Mesenchymal stem cell (in vitro differentiated cells and primary cell): ENCODE measurements around the gene STOX2.

Source experiments
- DNase-seq: peaks from one replicate; pipeline ENCODE4 v3.0.0-alpha.2; 2013
- H2AFZ ChIP-seq: one replicate; pipeline ENCODE4 v1.6.1; 2013; ENCODE audit warnings: low read depth, mild to moderate bottlenecking, control low read depth, inconsistent platforms, low read length, moderate library complexity
- H2AK5ac ChIP-seq: 2 replicates; pipeline ENCODE4 v1.6.1; 2013; ENCODE audit warnings: low read length, moderate library complexity, mild to moderate bottlenecking, inconsistent platforms; ENCODE audit not compliant: severe bottlenecking
- H2BK120ac ChIP-seq: one replicate; pipeline ENCODE4 v1.6.1; 2013; ENCODE audit warnings: low read depth, mild to moderate bottlenecking, inconsistent platforms, low read length, moderate library complexity
- H2BK12ac ChIP-seq, 2 experiments: one replicate each; pipeline ENCODE4 v1.6.1; 2013; ENCODE audit warnings: inconsistent platforms in 2 of 2, low read length in 2 of 2, mild to moderate bottlenecking in 2 of 2, moderate library complexity in 2 of 2, control low read depth in 1 of 2
- H2BK15ac ChIP-seq: one replicate; pipeline ENCODE4 v1.6.1; 2013; ENCODE audit warnings: mild to moderate bottlenecking, low read depth, inconsistent platforms; ENCODE audit not compliant: poor library complexity, severe bottlenecking
- H2BK5ac ChIP-seq: 2 replicates; pipeline ENCODE4 v1.6.1; 2013; ENCODE audit warnings: low read depth, mild to moderate bottlenecking, low read length, control low read depth, inconsistent platforms; ENCODE audit not compliant: poor library complexity, severe bottlenecking
- H3K14ac ChIP-seq, 2 experiments: one replicate each; pipeline ENCODE4 v1.6.1; 2013; ENCODE audit warnings: inconsistent platforms in 2 of 2, low read length in 2 of 2, control low read depth in 1 of 2, mild to moderate bottlenecking in 1 of 2, moderate library complexity in 1 of 2
- H3K18ac ChIP-seq, 2 experiments: one replicate each; pipeline ENCODE4 v1.6.1; 2013; ENCODE audit warnings: inconsistent platforms in 2 of 2, low read length in 2 of 2, control low read depth in 1 of 2, low read depth in 1 of 2, mild to moderate bottlenecking in 1 of 2
- H3K23ac ChIP-seq, 2 experiments: one replicate each; pipeline ENCODE4 v1.6.1; 2013; ENCODE audit warnings: inconsistent platforms in 2 of 2, low read length in 2 of 2, mild to moderate bottlenecking in 2 of 2, moderate library complexity in 2 of 2, control low read depth in 1 of 2
- H3K27ac ChIP-seq: 2 replicates; pipeline ENCODE4 v1.5.1; 2013; ENCODE audit warnings: mild to moderate bottlenecking, moderate library complexity, low read length, control low read depth, inconsistent platforms; ENCODE audit not compliant: poor library complexity, severe bottlenecking
- H3K27me3 ChIP-seq, 2 experiments: 2 replicates each; pipeline versions ENCODE4 v1.6.1 to v1.7.0; 2013; ENCODE audit warnings: low read length in 2 of 2, mild to moderate bottlenecking in 2 of 2, moderate library complexity in 2 of 2, control low read depth in 1 of 2, inconsistent platforms in 1 of 2; ENCODE audit not compliant: control insufficient read depth in 1 of 2, insufficient read depth in 1 of 2
- H3K36me3 ChIP-seq, 2 experiments: 2 replicates each; pipeline versions ENCODE4 v1.6.1 to v1.7.0; 2013; ENCODE audit warnings: low read length in 2 of 2, control low read depth in 1 of 2, inconsistent platforms in 1 of 2, low read depth in 1 of 2, mild to moderate bottlenecking in 1 of 2; ENCODE audit not compliant: insufficient read depth in 2 of 2, control insufficient read depth in 1 of 2
- H3K4ac ChIP-seq, 2 experiments: one replicate each; pipeline ENCODE4 v1.6.1; 2013; ENCODE audit warnings: inconsistent platforms in 2 of 2, low read length in 2 of 2, mild to moderate bottlenecking in 2 of 2, moderate library complexity in 2 of 2, control low read depth in 1 of 2, low read depth in 1 of 2
- H3K4me1 ChIP-seq: 2 replicates; pipeline ENCODE4 v1.6.1; 2013; ENCODE audit warnings: low read depth, low read length, control low read depth; ENCODE audit not compliant: control insufficient read depth, insufficient read depth
- H3K4me2 ChIP-seq: 2 replicates; pipeline ENCODE4 v1.6.1; 2013; ENCODE audit warnings: low read length, mild to moderate bottlenecking, inconsistent platforms; ENCODE audit not compliant: poor library complexity, severe bottlenecking
- H3K4me3 ChIP-seq, 2 experiments: 2 replicates each; pipeline versions ENCODE4 v1.5.1 to v1.7.0; 2013; ENCODE audit warnings: low read length in 2 of 2, mild to moderate bottlenecking in 2 of 2, control low read depth in 1 of 2, low read depth in 1 of 2; ENCODE audit not compliant: insufficient read depth in 1 of 2
- H3K79me1 ChIP-seq: replicated peaks from 2 replicates; pipeline ENCODE4 v1.6.1; 2013; ENCODE audit warnings: mild to moderate bottlenecking, control low read depth, low read length, inconsistent platforms; ENCODE audit not compliant: poor library complexity, severe bottlenecking
- H3K9ac ChIP-seq: 2 replicates; pipeline ENCODE4 v1.7.0; 2013; ENCODE audit warnings: mild to moderate bottlenecking, low read length, moderate library complexity
- H3K9me3 ChIP-seq: 2 replicates; pipeline ENCODE4 v1.7.0; 2013; ENCODE audit warnings: mild to moderate bottlenecking, low read length; ENCODE audit not compliant: control insufficient read depth
- H4K8ac ChIP-seq: one replicate; pipeline ENCODE4 v1.6.1; 2013; ENCODE audit warnings: inconsistent platforms, mild to moderate bottlenecking, low read length, moderate library complexity
- H4K91ac ChIP-seq: one replicate; pipeline ENCODE4 v1.6.1; 2013; ENCODE audit warnings: mild to moderate bottlenecking, low read length, inconsistent platforms
- WGBS: methylation state at CpG from one replicate; pipeline ENCODE4 v1.1.7; 2013; ENCODE audit warnings: mixed read lengths; 5-methylcytosine and 5-hydroxymethylcytosine counted together

STOX2 gene

DNA sequence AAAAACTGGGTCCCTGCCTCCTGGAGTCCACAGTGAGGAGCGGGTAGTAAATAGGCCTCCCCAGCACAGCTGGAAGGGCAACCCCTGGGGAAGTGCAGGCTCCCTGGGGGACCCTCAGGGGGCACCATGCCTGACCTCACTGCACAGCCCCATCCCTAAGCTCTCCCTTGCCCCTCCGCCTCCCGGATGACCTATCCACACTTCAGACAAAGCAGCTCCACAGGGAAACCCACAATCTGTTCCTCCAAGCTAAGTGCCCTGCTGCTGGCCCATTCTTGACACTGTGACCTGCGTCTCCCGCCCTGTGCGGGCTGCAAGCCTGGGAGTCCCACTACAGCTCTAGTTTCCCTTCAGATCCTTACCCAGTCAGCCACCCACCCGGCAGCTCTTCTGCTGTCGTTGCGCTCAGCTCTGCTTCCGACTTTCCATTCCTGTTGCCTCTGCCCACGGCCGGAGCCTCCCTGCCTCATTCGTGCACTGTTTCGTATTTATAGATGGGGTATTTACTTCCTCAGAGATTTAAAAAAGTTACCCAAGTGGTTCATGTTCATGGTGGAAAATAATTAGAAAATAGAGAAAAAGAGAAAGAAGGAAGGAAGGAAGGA, 47.0 kb upstream of the STOX2 start:
- no peak overlapping the region for H2BK12ac ChIP-seq
- H2AFZ ChIP-seq, result no peak overlapping the region
- no peaks in the 10 kb centered on the region for H3K9me3 ChIP-seq
- H3K23ac ChIP-seq, result no peak overlapping the region
- no peak overlapping the region for H2BK120ac ChIP-seq
- H3K18ac ChIP-seq, result no peak overlapping the region
- H3K4me2 ChIP-seq, result no peak overlapping the region
- no peak overlapping the region for H4K91ac ChIP-seq
- 76% methylated on average over 14 of the region's 14 CpGs for WGBS
- no peaks in the 10 kb centered on the region for H3K36me3 ChIP-seq
- H3K27ac ChIP-seq, result no peak overlapping the region
- no peak overlapping the region for H2BK5ac ChIP-seq
- H3K27me3 ChIP-seq, result peaks cover 3 to 14% of the 10 kb centered on the region in 2 experiments
- H3K4me3 ChIP-seq, result no peak overlapping the region
- no peak overlapping the region for H3K14ac ChIP-seq
- H3K9ac ChIP-seq, result no peak overlapping the region
- no peak for DNase-seq
- no peak overlapping the region for H4K8ac ChIP-seq
- H2AK5ac ChIP-seq, result no peak overlapping the region
- no peaks in the 10 kb centered on the region for H3K79me1 ChIP-seq
- H3K4me1 ChIP-seq, result peaks cover 4% of the 10 kb centered on the region
- no peak overlapping the region for H3K4ac ChIP-seq
- no peak overlapping the region for H2BK15ac ChIP-seq

DNA sequence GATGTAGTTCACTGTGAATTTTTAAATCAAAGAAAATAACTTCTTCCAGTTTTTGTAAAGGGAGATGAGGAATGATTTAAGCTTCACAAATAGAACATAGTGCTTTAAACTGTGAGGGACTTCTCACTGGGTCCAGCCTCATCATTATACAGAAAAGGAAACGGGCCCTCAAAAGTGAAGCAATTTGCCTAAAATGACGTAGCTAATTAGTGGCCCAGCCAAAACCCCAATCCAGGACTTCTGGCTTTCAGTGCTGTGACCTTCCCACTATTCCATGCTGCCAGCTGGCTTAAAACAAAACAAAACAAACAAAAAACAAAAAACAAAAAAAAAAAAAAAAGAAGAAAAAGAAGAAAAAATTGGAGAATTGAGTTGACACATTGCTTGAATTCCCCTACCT, 45.0 kb upstream of the STOX2 start:
- H3K14ac ChIP-seq, result no peak overlapping the region
- H3K4me3 ChIP-seq, result no peak overlapping the region
- H3K4me1 ChIP-seq, result peaks cover 4% of the 10 kb centered on the region
- H3K23ac ChIP-seq, result no peak overlapping the region
- H4K91ac ChIP-seq, result no peak overlapping the region
- no peak overlapping the region for H2BK12ac ChIP-seq
- no peak overlapping the region for H3K9ac ChIP-seq
- H3K27me3 ChIP-seq, result peaks cover 3 to 14% of the 10 kb centered on the region in 2 experiments
- no peak overlapping the region for H2AK5ac ChIP-seq
- H3K27ac ChIP-seq, result no peak overlapping the region
- no peak overlapping the region for H4K8ac ChIP-seq
- no peak overlapping the region for H2AFZ ChIP-seq
- DNase-seq, result no peak
- 50% methylated on average over 2 of the region's 2 CpGs for WGBS
- H3K79me1 ChIP-seq, result no peaks in the 10 kb centered on the region
- H2BK5ac ChIP-seq, result no peak overlapping the region
- no peaks in the 10 kb centered on the region for H3K9me3 ChIP-seq
- no peaks in the 10 kb centered on the region for H3K36me3 ChIP-seq
- H2BK120ac ChIP-seq, result no peak overlapping the region
- no peak overlapping the region for H2BK15ac ChIP-seq
- no peak overlapping the region for H3K18ac ChIP-seq
- H3K4me2 ChIP-seq, result no peak overlapping the region
- no peak overlapping the region for H3K4ac ChIP-seq

DNA sequence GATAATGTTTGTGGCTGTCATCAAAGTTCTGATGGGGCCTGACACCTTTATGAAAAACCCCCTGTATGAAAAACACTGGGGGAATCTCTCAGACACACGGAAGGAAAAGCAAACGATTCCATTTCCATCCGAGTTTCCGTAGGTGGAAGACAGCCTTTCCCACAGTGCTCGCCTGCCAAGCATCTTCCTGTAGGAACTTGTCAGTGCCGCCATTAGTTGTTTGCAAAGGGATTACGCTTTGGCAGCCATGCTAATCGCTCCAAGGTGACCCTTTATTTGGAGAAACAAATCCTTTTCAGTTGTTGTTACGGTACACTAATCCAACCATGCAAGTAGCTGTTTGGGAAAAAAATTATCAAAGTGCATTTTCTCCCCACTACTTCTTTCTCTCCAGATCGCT, 44.4 kb upstream of the STOX2 start:
- H2BK120ac ChIP-seq, result no peak overlapping the region
- H3K79me1 ChIP-seq, result no peaks in the 10 kb centered on the region
- H3K4ac ChIP-seq, result no peak overlapping the region
- no peak overlapping the region for H3K14ac ChIP-seq
- H3K9ac ChIP-seq, result no peak overlapping the region
- no peak overlapping the region for H2AFZ ChIP-seq
- no peak overlapping the region for H3K18ac ChIP-seq
- peaks cover 4% of the 10 kb centered on the region for H3K4me1 ChIP-seq
- no peak overlapping the region for H4K8ac ChIP-seq
- H2BK12ac ChIP-seq, result no peak overlapping the region
- no peak overlapping the region for H2AK5ac ChIP-seq
- WGBS, result 92% methylated on average over 10 of the region's 10 CpGs
- no peak overlapping the region for H2BK15ac ChIP-seq
- H3K9me3 ChIP-seq, result no peaks in the 10 kb centered on the region
- no peak for DNase-seq
- no peak overlapping the region for H4K91ac ChIP-seq
- H2BK5ac ChIP-seq, result no peak overlapping the region
- H3K23ac ChIP-seq, result no peak overlapping the region
- H3K4me2 ChIP-seq, result no peak overlapping the region
- H3K4me3 ChIP-seq, result no peak overlapping the region
- H3K36me3 ChIP-seq, result no peaks in the 10 kb centered on the region
- H3K27me3 ChIP-seq, result peaks cover 3 to 17% of the 10 kb centered on the region in 2 experiments
- H3K27ac ChIP-seq, result no peak overlapping the region

DNA sequence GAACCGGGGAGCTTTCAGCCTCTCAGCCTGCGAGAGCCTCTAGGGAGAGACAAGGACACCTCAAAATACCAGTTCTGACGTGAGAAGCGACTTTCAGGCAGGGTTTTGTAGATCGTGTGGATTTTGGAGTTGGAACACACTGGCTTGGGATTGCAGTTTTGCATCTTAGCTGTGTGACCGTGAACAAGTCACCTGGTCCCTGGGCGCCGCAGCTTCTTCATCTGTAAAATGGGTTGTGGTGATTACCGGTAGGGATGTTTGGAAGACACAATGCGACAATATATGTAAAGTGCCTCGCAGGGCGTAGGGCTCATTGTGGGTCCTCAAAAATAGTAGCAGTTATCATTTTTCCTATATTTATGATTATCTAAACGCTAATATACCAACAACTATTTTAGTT, 43.7 kb upstream of the STOX2 start:
- no peak overlapping the region for H3K14ac ChIP-seq
- H2BK120ac ChIP-seq, result no peak overlapping the region
- no peak overlapping the region for H3K18ac ChIP-seq
- H2AFZ ChIP-seq, result no peak overlapping the region
- no peak overlapping the region for H3K4ac ChIP-seq
- no peak overlapping the region for H3K4me3 ChIP-seq
- H2BK5ac ChIP-seq, result no peak overlapping the region
- no peak overlapping the region for H3K23ac ChIP-seq
- H3K4me1 ChIP-seq, result peaks cover 4% of the 10 kb centered on the region
- no peak overlapping the region for H2AK5ac ChIP-seq
- no peaks in the 10 kb centered on the region for H3K79me1 ChIP-seq
- WGBS, result 94% methylated on average over 13 of the region's 13 CpGs
- H2BK15ac ChIP-seq, result no peak overlapping the region
- no peak overlapping the region for H4K8ac ChIP-seq
- H3K9ac ChIP-seq, result no peak overlapping the region
- no peaks in the 10 kb centered on the region for H3K36me3 ChIP-seq
- H4K91ac ChIP-seq, result no peak overlapping the region
- no peak for DNase-seq
- no peak overlapping the region for H2BK12ac ChIP-seq
- H3K9me3 ChIP-seq, result no peaks in the 10 kb centered on the region
- H3K27ac ChIP-seq, result no peak overlapping the region
- H3K27me3 ChIP-seq, result peaks cover 3 to 23% of the 10 kb centered on the region in 2 experiments
- no peak overlapping the region for H3K4me2 ChIP-seq
